H9 (cell line): ENCODE measurements around the gene HHAT. TPM values are rescaled to one million over a fixed set of nuclear protein-coding genes. Genes with fewer than 3 reads are reported as not detected.

Experiments
- DNase-seq: peaks from one replicate; pipeline ENCODE4 v3.0.0-alpha.2; 2017
- H2AFZ ChIP-seq: one replicate; pipeline ENCODE4 v1.6.1; 2013; ENCODE audit warnings: mild to moderate bottlenecking, low read length, control low read depth, moderate library complexity
- H2AK5ac ChIP-seq: 2 replicates; pipeline ENCODE4 v1.6.1; 2013; ENCODE audit warnings: low read length, control low read depth, mixed read lengths; ENCODE audit not compliant: insufficient read length
- H2BK120ac ChIP-seq: one replicate; pipeline ENCODE4 v1.6.1; 2013; ENCODE audit warnings: low read depth, mild to moderate bottlenecking, low read length, control low read depth, inconsistent platforms; ENCODE audit not compliant: poor library complexity, severe bottlenecking
- H2BK12ac ChIP-seq: 2 replicates; pipeline ENCODE4 v1.6.1; 2013; ENCODE audit warnings: low read length, control low read depth, mixed read lengths, low read depth; ENCODE audit not compliant: insufficient read length
- H2BK15ac ChIP-seq: 2 replicates; pipeline ENCODE4 v1.6.1; 2013; ENCODE audit warnings: low read depth, low read length, control low read depth
- H2BK20ac ChIP-seq: one replicate; pipeline ENCODE4 v1.6.1; 2013; ENCODE audit warnings: low read depth, mild to moderate bottlenecking, low read length, control low read depth, inconsistent platforms; ENCODE audit not compliant: poor library complexity, severe bottlenecking
- H2BK5ac ChIP-seq: 2 replicates; pipeline ENCODE4 v1.6.1; 2013; ENCODE audit warnings: low read length, control low read depth, mixed read lengths; ENCODE audit not compliant: insufficient read length
- H3K14ac ChIP-seq: 2 replicates; pipeline ENCODE4 v1.6.1; 2013; ENCODE audit warnings: low read length, control low read depth; ENCODE audit not compliant: insufficient read depth
- H3K18ac ChIP-seq: 2 replicates; pipeline ENCODE4 v1.6.1; 2013; ENCODE audit warnings: low read depth, mild to moderate bottlenecking, mixed read lengths, low read length, control low read depth; ENCODE audit not compliant: insufficient read length
- H3K23ac ChIP-seq: 2 replicates; pipeline ENCODE4 v1.6.1; 2013; ENCODE audit warnings: low read length, control low read depth, mixed read lengths, low read depth; ENCODE audit not compliant: insufficient read length
- H3K23me2 ChIP-seq: 2 replicates; pipeline ENCODE4 v1.6.1; 2013; ENCODE audit warnings: low read depth, mild to moderate bottlenecking, mixed read lengths, low read length, control low read depth; ENCODE audit not compliant: insufficient read length, poor library complexity, severe bottlenecking
- H3K27ac ChIP-seq: 2 replicates; pipeline ENCODE4 v1.5.1; 2013; ENCODE audit warnings: low read length, control low read depth, mixed read lengths, low read depth; ENCODE audit not compliant: insufficient read length
- H3K27me3 ChIP-seq: 2 replicates; pipeline ENCODE4 v1.6.1; 2013; ENCODE audit warnings: low read length, control low read depth, inconsistent platforms; ENCODE audit not compliant: insufficient read depth
- H3K4ac ChIP-seq: 2 replicates; pipeline ENCODE4 v1.6.1; 2013; ENCODE audit warnings: low read depth, mild to moderate bottlenecking, control low read depth, inconsistent platforms, low read length, moderate library complexity
- H3K4me1 ChIP-seq: 2 replicates; pipeline ENCODE4 v1.6.1; 2013; ENCODE audit warnings: low read length, control low read depth, inconsistent platforms; ENCODE audit not compliant: insufficient read depth
- H3K4me2 ChIP-seq: 2 replicates; pipeline ENCODE4 v1.6.1; 2013; ENCODE audit warnings: low read length, control low read depth, mixed read lengths; ENCODE audit not compliant: insufficient read length, insufficient read depth
- H3K56ac ChIP-seq: 2 replicates; pipeline ENCODE4 v1.6.1; 2013; ENCODE audit warnings: low read depth, mild to moderate bottlenecking, mixed read lengths, low read length, control low read depth; ENCODE audit not compliant: insufficient read length
- H3K79me1 ChIP-seq: 2 replicates; pipeline ENCODE4 v1.6.1; 2013; ENCODE audit warnings: low read depth, mild to moderate bottlenecking, moderate library complexity, low read length, control low read depth, inconsistent platforms; ENCODE audit not compliant: insufficient read depth, poor library complexity, severe bottlenecking
- H3K79me2 ChIP-seq: 2 replicates; pipeline ENCODE4 v1.6.1; 2013; ENCODE audit warnings: low read length, control low read depth, inconsistent platforms; ENCODE audit not compliant: insufficient read depth
- H3K9ac ChIP-seq: 2 replicates; pipeline ENCODE4 v1.6.1; 2013; ENCODE audit warnings: low read length, control low read depth, mixed read lengths; ENCODE audit not compliant: insufficient read length; ENCODE audit errors: extremely low read depth
- H3K9me3 ChIP-seq: one replicate; pipeline ENCODE4 v1.6.1; 2013; ENCODE audit warnings: low read depth, low read length, inconsistent platforms; ENCODE audit not compliant: control insufficient read depth
- H3T11ph ChIP-seq: one replicate; pipeline ENCODE4 v1.6.1; 2013; ENCODE audit warnings: mild to moderate bottlenecking, low read length, control low read depth, inconsistent platforms
- H4K20me1 ChIP-seq: one replicate; pipeline ENCODE4 v1.6.1; 2013; ENCODE audit not compliant: control insufficient read depth, insufficient read length, insufficient read depth
- H4K5ac ChIP-seq: 2 replicates; pipeline ENCODE4 v1.6.1; 2013; ENCODE audit warnings: low read depth, mild to moderate bottlenecking, mixed read lengths, low read length, control low read depth; ENCODE audit not compliant: insufficient read length
- H4K8ac ChIP-seq: replicated peaks from 2 replicates; pipeline ENCODE4 v1.6.1; 2013; ENCODE audit warnings: low read length, control low read depth, mixed read lengths, low read depth; ENCODE audit not compliant: insufficient read length
- H4K91ac ChIP-seq: 2 replicates; pipeline ENCODE4 v1.6.1; 2013; ENCODE audit warnings: low read depth, mild to moderate bottlenecking, moderate library complexity, mixed read lengths, low read length, control low read depth; ENCODE audit not compliant: insufficient read length
- H3K27ac Mint-ChIP-seq, 3 experiments: 2 replicates in 2 of 3; 3 replicates in 1 of 3; pipeline ENCODE4 v1.8.0; 2020 to 2021; ENCODE audit warnings: mixed read lengths in 3 of 3, mild to moderate bottlenecking in 1 of 3, moderate library complexity in 1 of 3
- H3K27me3 Mint-ChIP-seq: 2 replicates; pipeline ENCODE4 v1.8.0; 2021; ENCODE audit warnings: low read depth, mild to moderate bottlenecking, moderate library complexity, mixed read lengths
- H3K36me3 Mint-ChIP-seq, 3 experiments: 2 replicates in 2 of 3; 3 replicates in 1 of 3; pipeline ENCODE4 v1.8.0; 2020 to 2021; ENCODE audit warnings: low read depth in 3 of 3, mixed read lengths in 3 of 3; ENCODE audit not compliant: insufficient read depth in 1 of 3
- H3K4me1 Mint-ChIP-seq, 2 experiments: 2 replicates each; pipeline ENCODE4 v1.8.0; 2020; ENCODE audit warnings: mixed read lengths in 2 of 2
- H3K4me3 Mint-ChIP-seq, 2 experiments: 2 replicates in 1 of 2; 3 replicates in 1 of 2; pipeline ENCODE4 v1.8.0; 2020 to 2021; ENCODE audit warnings: mild to moderate bottlenecking in 2 of 2, mixed read lengths in 2 of 2, moderate library complexity in 1 of 2
- H3K9me3 Mint-ChIP-seq, 2 experiments: 2 replicates in 1 of 2; 3 replicates in 1 of 2; pipeline ENCODE4 v1.8.0; 2020; ENCODE audit warnings: mild to moderate bottlenecking in 2 of 2, mixed read lengths in 2 of 2, moderate library complexity in 1 of 2
- WGBS: extraction: QIAGEN DNeasy Blood & Tissue Kit; methylation state at CpG from one replicate; pipeline ENCODE4 v1.1.7; 2013; ENCODE audit warnings: missing lambda C conversion rate, low lambda C conversion rate, mixed read lengths; ENCODE audit not compliant: insufficient read length; ENCODE audit errors: extremely low coverage; 5-methylcytosine and 5-hydroxymethylcytosine counted together
- total RNA-seq: library from RNA; stranded (reverse); gene quantifications from 2 replicates; pipeline ENCODE4 v1.2.1, GENCODE V29; 2021
- TF ChIP-seq, protein P1 (sequence below): fragments of 200-600 bp; sonication (generic); conservative IDR thresholded peaks from 3 replicates; pipeline ENCODE4 v1.8.0; 2021; ENCODE audit warnings: antibody characterized with exemption, mild to moderate bottlenecking

HHAT gene
- total RNA-seq, 1 experiment from 2014 or later: 0.48 TPM

DNA sequence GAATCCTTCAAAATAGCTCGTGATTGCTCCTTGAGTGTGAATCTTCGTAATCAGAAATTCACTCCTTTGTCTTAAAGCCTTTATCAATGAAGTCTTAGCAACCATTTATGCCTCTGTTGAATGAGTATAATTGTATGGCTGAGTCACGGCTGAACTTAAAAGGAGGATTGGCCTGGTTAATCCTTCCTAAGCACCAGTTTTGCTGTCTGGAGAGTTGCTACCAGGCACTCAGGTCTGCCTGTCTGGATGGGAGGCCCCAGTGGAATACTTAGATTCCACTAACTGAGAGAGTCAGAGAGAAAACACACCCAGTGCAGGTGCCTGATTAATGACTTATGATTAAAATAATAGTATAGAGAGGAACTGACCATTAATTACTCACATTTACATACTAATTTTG is 7.6 kb upstream of the HHAT start:
- Histone ChIP-seq H3K27ac (no peak overlapping the region), H4K8ac (no peak overlapping the region), H3K23ac (no peak overlapping the region), H3K79me1 (no peaks in the 10 kb centered on the region), H3K23me2 (no peaks in the 10 kb centered on the region), H3T11ph (no peak overlapping the region), H2AFZ (no peak overlapping the region), H4K5ac (no peak overlapping the region), H3K18ac (no peak overlapping the region), H3K14ac (no peak overlapping the region), H2AK5ac (no peak overlapping the region), H3K56ac (no peak overlapping the region), H4K20me1 (no peaks in the 10 kb centered on the region), H4K91ac (no peak overlapping the region), H3K4ac (no peak overlapping the region), H2BK12ac (no peak overlapping the region), H2BK5ac (no peak overlapping the region), H3K79me2 (no peaks in the 10 kb centered on the region), H3K9ac (no peak overlapping the region), H2BK15ac (no peak overlapping the region), H2BK20ac (no peak overlapping the region), H3K27me3 (no peaks in the 10 kb centered on the region; the same call in 1 of the 2 replicates), H3K4me1 (no peaks in the 10 kb centered on the region), H3K4me2 (no peak overlapping the region), H3K9me3 (no peaks in the 10 kb centered on the region), H2BK120ac (no peak overlapping the region)
- no peaks in the 10 kb centered on the region for H3K36me3 Mint-ChIP-seq
- DNase-seq: no peak
- no peak overlapping the region for H3K27ac Mint-ChIP-seq
- peaks cover 2 to 9% of the 10 kb centered on the region in 2 experiments; a peak in 3 of 4 replicates for H3K4me1 Mint-ChIP-seq
- peaks cover 8% of the 10 kb centered on the region in 2 experiments for H3K9me3 Mint-ChIP-seq
- TF ChIP-seq, protein P1, sequence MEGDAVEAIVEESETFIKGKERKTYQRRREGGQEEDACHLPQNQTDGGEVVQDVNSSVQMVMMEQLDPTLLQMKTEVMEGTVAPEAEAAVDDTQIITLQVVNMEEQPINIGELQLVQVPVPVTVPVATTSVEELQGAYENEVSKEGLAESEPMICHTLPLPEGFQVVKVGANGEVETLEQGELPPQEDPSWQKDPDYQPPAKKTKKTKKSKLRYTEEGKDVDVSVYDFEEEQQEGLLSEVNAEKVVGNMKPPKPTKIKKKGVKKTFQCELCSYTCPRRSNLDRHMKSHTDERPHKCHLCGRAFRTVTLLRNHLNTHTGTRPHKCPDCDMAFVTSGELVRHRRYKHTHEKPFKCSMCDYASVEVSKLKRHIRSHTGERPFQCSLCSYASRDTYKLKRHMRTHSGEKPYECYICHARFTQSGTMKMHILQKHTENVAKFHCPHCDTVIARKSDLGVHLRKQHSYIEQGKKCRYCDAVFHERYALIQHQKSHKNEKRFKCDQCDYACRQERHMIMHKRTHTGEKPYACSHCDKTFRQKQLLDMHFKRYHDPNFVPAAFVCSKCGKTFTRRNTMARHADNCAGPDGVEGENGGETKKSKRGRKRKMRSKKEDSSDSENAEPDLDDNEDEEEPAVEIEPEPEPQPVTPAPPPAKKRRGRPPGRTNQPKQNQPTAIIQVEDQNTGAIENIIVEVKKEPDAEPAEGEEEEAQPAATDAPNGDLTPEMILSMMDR: no peak
- no peak overlapping the region for H3K4me3 Mint-ChIP-seq
- WGBS: no CpG with 5 or more reads among the region's 3 CpGs
- H3K27me3 Mint-ChIP-seq: peaks cover 30% of the 10 kb centered on the region
